ENCODE measurements around the gene USP32.

USP32 gene

GRCh38 chr17:60416368-60416925 is 24.5 kb upstream of the USP32 start:
- no peak for DNase-seq
- no peak overlapping the region for H3K4me3 Mint-ChIP-seq

GRCh38 chr17:60415146-60415545 is 23.2 kb upstream of the USP32 start:
- Mint-ChIP-seq H3K4me3 (no peak overlapping the region), H3K27ac (no peak overlapping the region), H3K9me3 (no peaks in the 10 kb centered on the region), H3K4me1 (no peaks in the 10 kb centered on the region), H3K27me3 (no peaks in the 10 kb centered on the region)
- DNase-seq (no peak), ATAC-seq (no peak)

More at GRCh38 chr17:60416368-60416925, 24.5 kb upstream of the USP32 start:
- H3K27ac Mint-ChIP-seq, result no peak overlapping the region
- H3K27me3 Mint-ChIP-seq, result no peaks in the 10 kb centered on the region
- H3K9me3 Mint-ChIP-seq, result no peaks in the 10 kb centered on the region
- no peak for ATAC-seq
- peaks cover 6% of the 10 kb centered on the region for H3K4me1 Mint-ChIP-seq

- H3K4me3 Mint-ChIP-seq, result no peak overlapping the region
- no peak overlapping the region for H3K27ac Mint-ChIP-seq
- H3K4me1 Mint-ChIP-seq, result no peaks in the 10 kb centered on the region
- no peaks in the 10 kb centered on the region for H3K9me3 Mint-ChIP-seq
- ATAC-seq (no peak), DNase-seq (no peak)
- H3K27me3 Mint-ChIP-seq, result no peaks in the 10 kb centered on the region
These were observed 20.8 kb upstream of the USP32 start for GRCh38 chr17:60412701-60413100.

- DNase-seq, result no peak
- Mint-ChIP-seq H3K27ac (no peak overlapping the region), H3K9me3 (no peaks in the 10 kb centered on the region), H3K27me3 (peaks cover 14% of the 10 kb centered on the region), H3K4me3 (no peak overlapping the region), H3K4me1 (no peaks in the 10 kb centered on the region)
- ATAC-seq, result no peak
These were observed 18.1 kb upstream of the USP32 start for GRCh38 chr17:60410001-60410400.

GRCh38 chr17:60406887-60407286 is 15.0 kb upstream of the USP32 start:
- ATAC-seq (no peak), DNase-seq (no peak)
- Mint-ChIP-seq H3K27me3 (peaks cover 14% of the 10 kb centered on the region), H3K27ac (no peak overlapping the region), H3K4me3 (no peak overlapping the region), H3K4me1 (no peaks in the 10 kb centered on the region), H3K9me3 (no peaks in the 10 kb centered on the region)

- ATAC-seq (no peak), DNase-seq (no peak)
- Mint-ChIP-seq H3K27ac (no peak overlapping the region), H3K4me3 (no peak overlapping the region), H3K9me3 (no peaks in the 10 kb centered on the region), H3K4me1 (no peaks in the 10 kb centered on the region), H3K27me3 (peaks cover 14% of the 10 kb centered on the region)
These were observed 12.0 kb upstream of the USP32 start for GRCh38 chr17:60403962-60404361.

GRCh38 chr17:60403523-60403810 is 11.5 kb upstream of the USP32 start:
- peaks cover 14% of the 10 kb centered on the region for H3K27me3 Mint-ChIP-seq
- peaks cover 3% of the 10 kb centered on the region for H3K4me1 Mint-ChIP-seq
- no peak overlapping the region for H3K27ac Mint-ChIP-seq
- H3K4me3 Mint-ChIP-seq, result no peak overlapping the region
- ATAC-seq, result no peak
- no peaks in the 10 kb centered on the region for H3K9me3 Mint-ChIP-seq
- no peak for DNase-seq

- Mint-ChIP-seq H3K27me3 (peaks cover 6% of the 10 kb centered on the region), H3K4me1 (peaks cover 14% of the 10 kb centered on the region), H3K4me3 (no peak overlapping the region), H3K9me3 (no peaks in the 10 kb centered on the region), H3K27ac (no peak overlapping the region)
- ATAC-seq (no peak), DNase-seq (no peak)
These were observed 9.9 kb upstream of the USP32 start for GRCh38 chr17:60401819-60402218.

- H3K4me3 Mint-ChIP-seq, result no peak overlapping the region
- no peaks in the 10 kb centered on the region for H3K27me3 Mint-ChIP-seq
- DNase-seq, result no peak
- H3K4me1 Mint-ChIP-seq, result peaks cover 34% of the 10 kb centered on the region
- no peak for ATAC-seq
- no peaks in the 10 kb centered on the region for H3K9me3 Mint-ChIP-seq
- H3K27ac Mint-ChIP-seq, result peak overlapping the region in 1 of 2 donors; percentile 1
These were observed 6.5 kb upstream of the USP32 start for GRCh38 chr17:60398227-60398959.

GRCh38 chr17:60396412-60396811 is 4.5 kb upstream of the USP32 start:
- no peaks in the 10 kb centered on the region for H3K27me3 Mint-ChIP-seq
- no peaks in the 10 kb centered on the region for H3K9me3 Mint-ChIP-seq
- no peak overlapping the region for H3K27ac Mint-ChIP-seq
- peaks cover 40% of the 10 kb centered on the region for H3K4me1 Mint-ChIP-seq
- no peak overlapping the region for H3K4me3 Mint-ChIP-seq
- no peak for DNase-seq
- ATAC-seq, result no peak

- peaks cover 46% of the 10 kb centered on the region for H3K4me1 Mint-ChIP-seq
- no peak for ATAC-seq
- H3K27ac Mint-ChIP-seq, result no peak overlapping the region
- H3K9me3 Mint-ChIP-seq, result no peaks in the 10 kb centered on the region
- no peak overlapping the region for H3K4me3 Mint-ChIP-seq
- DNase-seq, result no peak
- H3K27me3 Mint-ChIP-seq, result no peaks in the 10 kb centered on the region
These were observed 3.7 kb upstream of the USP32 start for GRCh38 chr17:60395508-60396065.

- Mint-ChIP-seq H3K4me3 (peak overlapping the region in 1 of 2 donors; percentile 31), H3K27ac (no peak overlapping the region), H3K9me3 (no peaks in the 10 kb centered on the region), H3K4me1 (peaks cover 59% of the 10 kb centered on the region), H3K27me3 (no peaks in the 10 kb centered on the region)
- ATAC-seq, result no peak
- no peak for DNase-seq
These were observed 2.1 kb upstream of the USP32 start for GRCh38 chr17:60393840-60394723.

- peak; percentile 19 to 37 for DNase-seq
- H3K9me3 Mint-ChIP-seq, result no peaks in the 10 kb centered on the region
- H3K4me1 Mint-ChIP-seq, result peaks cover 63% of the 10 kb centered on the region
- peak overlapping the region; percentile 94 to 98 for H3K4me3 Mint-ChIP-seq
- peak overlapping the region; percentile 99 to 100 for H3K27ac Mint-ChIP-seq
- no peaks in the 10 kb centered on the region for H3K27me3 Mint-ChIP-seq
- no peak for ATAC-seq
These were observed 1.1 kb upstream of the USP32 start for GRCh38 chr17:60392845-60393702.

- no peaks in the 10 kb centered on the region for H3K27me3 Mint-ChIP-seq
These were observed 377 bp downstream of the USP32 start for GRCh38 chr17:60391471-60392041.

More at GRCh38 chr17:60391471-60392041, 377 bp downstream of the USP32 start:
- no peak for DNase-seq
- peak; percentile 62 for ATAC-seq
- Mint-ChIP-seq H3K4me3 (peak overlapping the region; percentile 94 to 98), H3K27ac (peak overlapping the region; percentile 99 to 100), H3K4me1 (peaks cover 60% of the 10 kb centered on the region), H3K9me3 (no peaks in the 10 kb centered on the region)

All from stimulated activated naive CD8-positive, alpha-beta T cell treated with anti-CD3 and anti-CD28 coated beads, Interleukin-15, amount 100 ng/mL, for 72 hours (primary cell).